Astrocyte (in vitro differentiated cells and primary cell): Measurements from ENCODE around the gene SLC16A10. TPM values are rescaled to one million over a fixed set of nuclear protein-coding genes. Genes with fewer than 3 reads are reported as not detected.

Experiments
- DNase-seq: peaks from one replicate; pipeline ENCODE4 v3.0.0-alpha.2; 2010; ENCODE audit warnings: low read depth
- FAIRE-seq: peaks from 2 replicates; lab custom pipeline; 2011; peaks lifted over from hg19 to GRCh38; lab: Jason Lieb, UNC
- H2AFZ ChIP-seq: 2 replicates; pipeline ENCODE4 v1.6.0; 2012; ENCODE audit warnings: low read depth, low read length, inconsistent platforms
- H3K27ac ChIP-seq: 2 replicates; pipeline ENCODE4 v1.5.1; 2011; ENCODE audit warnings: low read depth, low read length, inconsistent platforms
- H3K27me3 ChIP-seq: 2 replicates; pipeline ENCODE4 v1.6.0; 2011; ENCODE audit warnings: low read length, inconsistent platforms; ENCODE audit not compliant: insufficient read depth
- H3K36me3 ChIP-seq: 2 replicates; pipeline ENCODE4 v1.5.1; 2011; ENCODE audit warnings: low read length, inconsistent platforms; ENCODE audit not compliant: insufficient read depth
- H3K4me1 ChIP-seq: 2 replicates; pipeline ENCODE4 v1.5.1; 2011; ENCODE audit warnings: low read length, inconsistent platforms; ENCODE audit not compliant: insufficient read depth
- H3K4me2 ChIP-seq: 2 replicates; pipeline ENCODE4 v1.6.0; 2012; ENCODE audit warnings: low read length, inconsistent platforms
- H3K4me3 ChIP-seq: 2 replicates; pipeline ENCODE4 v1.5.1; 2011; ENCODE audit warnings: low read depth, mild to moderate bottlenecking, low read length, inconsistent platforms; ENCODE audit not compliant: insufficient read depth
- H3K79me2 ChIP-seq: 2 replicates; pipeline ENCODE4 v1.6.0; 2012; ENCODE audit warnings: mild to moderate bottlenecking, low read length, inconsistent platforms; ENCODE audit not compliant: insufficient read depth
- H3K9ac ChIP-seq: 2 replicates; pipeline ENCODE4 v1.6.0; 2012; ENCODE audit warnings: mild to moderate bottlenecking, low read length, inconsistent platforms
- H3K9me3 ChIP-seq: 2 replicates; pipeline ENCODE4 v1.5.1; 2012; ENCODE audit warnings: low read depth, mild to moderate bottlenecking, low read length, inconsistent platforms; ENCODE audit not compliant: insufficient read depth
- H4K20me1 ChIP-seq: 2 replicates; pipeline ENCODE4 v1.6.0; 2012; ENCODE audit warnings: low read length, inconsistent platforms; ENCODE audit not compliant: insufficient read depth
- H3K27ac Mint-ChIP-seq: one replicate; pipeline ENCODE4 v1.8.0; 2021; ENCODE audit warnings: mild to moderate bottlenecking, mixed read lengths; ENCODE audit not compliant: unreplicated experiment
- H3K27me3 Mint-ChIP-seq: one replicate; pipeline ENCODE4 v1.8.0; 2021; ENCODE audit warnings: low read depth, mixed read lengths; ENCODE audit not compliant: unreplicated experiment
- H3K36me3 Mint-ChIP-seq: one replicate; pipeline ENCODE4 v1.8.0; 2021; ENCODE audit warnings: low read depth, mixed read lengths; ENCODE audit not compliant: unreplicated experiment
- H3K4me1 Mint-ChIP-seq: one replicate; pipeline ENCODE4 v1.8.0; 2021; ENCODE audit warnings: low read depth, mixed read lengths; ENCODE audit not compliant: unreplicated experiment
- H3K4me3 Mint-ChIP-seq: one replicate; pipeline ENCODE4 v1.8.0; 2021; ENCODE audit warnings: mild to moderate bottlenecking, moderate library complexity, mixed read lengths; ENCODE audit not compliant: unreplicated experiment
- H3K9me3 Mint-ChIP-seq: one replicate; pipeline ENCODE4 v1.8.0; 2021; ENCODE audit warnings: mild to moderate bottlenecking, mixed read lengths; ENCODE audit not compliant: unreplicated experiment
- EZH2 ChIP-seq: IDR thresholded peaks from 2 replicates; pipeline ENCODE4 v1.6.1; 2012; ENCODE audit warnings: mild to moderate bottlenecking, low read length, inconsistent platforms; ENCODE audit not compliant: insufficient read depth
- total RNA-seq: library from RNA; stranded (reverse); gene quantifications from 2 replicates; pipeline ENCODE4 v1.2.1, GENCODE V29; 2021
- TF ChIP-seq, protein P1 (sequence below): IDR thresholded peaks from 2 replicates; pipeline ENCODE4 v1.5.1; 2011; ENCODE audit warnings: low read depth, mild to moderate bottlenecking, inconsistent platforms, low read length, moderate library complexity; ENCODE audit not compliant: insufficient read depth

The SLC16A10 gene
- total RNA-seq, 1 donor from 2014 or later = 0.18 TPM

DNA sequence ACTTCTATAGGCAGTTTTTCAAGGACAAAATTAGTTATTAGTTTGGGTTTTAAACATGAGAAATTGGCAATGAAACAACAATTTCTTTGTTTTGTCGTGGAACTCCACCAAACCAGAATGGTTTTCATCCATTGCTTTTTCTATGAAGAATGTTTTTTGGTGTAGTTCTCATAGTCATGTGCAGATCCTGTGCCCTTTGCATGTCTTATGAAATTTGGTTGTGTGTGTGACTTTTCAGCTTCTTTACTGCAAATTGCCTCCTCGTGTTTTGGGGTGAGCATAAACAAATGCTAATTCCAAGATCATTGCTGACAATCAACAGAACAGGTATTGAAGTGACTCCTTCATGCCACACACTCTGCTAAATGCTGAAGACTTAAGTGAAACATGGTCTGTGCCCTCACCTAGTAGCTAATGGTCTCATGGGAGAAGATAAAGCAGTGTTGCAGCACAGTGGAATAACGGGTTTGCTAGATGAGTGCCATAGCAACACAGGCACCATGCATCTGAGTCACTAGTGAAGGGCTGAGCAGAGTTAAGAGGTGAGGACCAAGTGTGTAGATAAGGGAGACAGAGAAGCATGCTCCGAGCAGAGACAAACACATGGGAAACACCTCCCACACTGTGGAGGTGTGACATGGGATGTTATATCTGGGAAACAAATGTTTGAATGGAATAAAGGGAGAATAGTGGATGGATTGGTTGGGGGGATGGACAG is 120.0 kb downstream of the SLC16A10 start:
- Histone ChIP-seq H3K27me3 (no peaks in the 10 kb centered on the region), H2AFZ (no peak overlapping the region), H3K27ac (no peak overlapping the region), H3K4me2 (no peak overlapping the region), H3K9ac (no peak overlapping the region), H3K36me3 (no peaks in the 10 kb centered on the region), H4K20me1 (no peaks in the 10 kb centered on the region), H3K79me2 (no peaks in the 10 kb centered on the region), H3K4me1 (no peaks in the 10 kb centered on the region), H3K4me3 (no peak overlapping the region), H3K9me3 (no peaks in the 10 kb centered on the region)
- no peak overlapping the region for H3K4me3 Mint-ChIP-seq
- H3K4me1 Mint-ChIP-seq = no peaks in the 10 kb centered on the region
- TF ChIP-seq, protein P1, sequence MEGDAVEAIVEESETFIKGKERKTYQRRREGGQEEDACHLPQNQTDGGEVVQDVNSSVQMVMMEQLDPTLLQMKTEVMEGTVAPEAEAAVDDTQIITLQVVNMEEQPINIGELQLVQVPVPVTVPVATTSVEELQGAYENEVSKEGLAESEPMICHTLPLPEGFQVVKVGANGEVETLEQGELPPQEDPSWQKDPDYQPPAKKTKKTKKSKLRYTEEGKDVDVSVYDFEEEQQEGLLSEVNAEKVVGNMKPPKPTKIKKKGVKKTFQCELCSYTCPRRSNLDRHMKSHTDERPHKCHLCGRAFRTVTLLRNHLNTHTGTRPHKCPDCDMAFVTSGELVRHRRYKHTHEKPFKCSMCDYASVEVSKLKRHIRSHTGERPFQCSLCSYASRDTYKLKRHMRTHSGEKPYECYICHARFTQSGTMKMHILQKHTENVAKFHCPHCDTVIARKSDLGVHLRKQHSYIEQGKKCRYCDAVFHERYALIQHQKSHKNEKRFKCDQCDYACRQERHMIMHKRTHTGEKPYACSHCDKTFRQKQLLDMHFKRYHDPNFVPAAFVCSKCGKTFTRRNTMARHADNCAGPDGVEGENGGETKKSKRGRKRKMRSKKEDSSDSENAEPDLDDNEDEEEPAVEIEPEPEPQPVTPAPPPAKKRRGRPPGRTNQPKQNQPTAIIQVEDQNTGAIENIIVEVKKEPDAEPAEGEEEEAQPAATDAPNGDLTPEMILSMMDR = no peak
- TF ChIP-seq EZH2 = no peak
- H3K27me3 Mint-ChIP-seq = no peaks in the 10 kb centered on the region
- DNase-seq (no peak), FAIRE-seq (no peak)
- H3K36me3 Mint-ChIP-seq = no peaks in the 10 kb centered on the region
- H3K27ac Mint-ChIP-seq = no peak overlapping the region
- H3K9me3 Mint-ChIP-seq = no peaks in the 10 kb centered on the region

DNA sequence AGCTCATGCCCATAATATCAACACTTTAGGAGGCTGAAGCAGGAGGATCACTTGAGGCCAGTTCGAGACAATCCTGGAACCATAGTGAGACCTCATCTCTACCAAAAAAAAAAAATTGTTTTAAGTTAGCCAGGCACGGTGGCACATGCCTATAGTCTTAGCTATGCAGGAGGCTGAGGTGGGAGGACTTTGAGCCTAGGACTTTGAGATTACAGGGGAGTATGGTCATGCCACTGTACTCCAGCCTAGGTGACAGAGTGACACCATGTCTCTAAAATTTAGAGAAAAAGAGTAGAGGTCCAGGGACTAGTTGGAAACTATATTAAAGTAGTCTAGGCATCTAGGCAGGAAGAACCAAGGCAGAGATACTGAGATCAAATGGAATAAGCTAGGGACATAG is 121.6 kb downstream of the SLC16A10 start:
- no peaks in the 10 kb centered on the region for H3K79me2 ChIP-seq

More for the DNA sequence above, 121.6 kb downstream of the SLC16A10 start:
- H3K4me1 ChIP-seq = no peaks in the 10 kb centered on the region
- no peak overlapping the region for H3K9ac ChIP-seq
- no peak overlapping the region for H3K4me3 Mint-ChIP-seq
- H3K27me3 ChIP-seq = no peaks in the 10 kb centered on the region
- H3K4me3 ChIP-seq = no peak overlapping the region
- H3K36me3 ChIP-seq = no peaks in the 10 kb centered on the region
- FAIRE-seq = no peak
- TF ChIP-seq, protein P1 = no peak
- no peak for TF ChIP-seq EZH2
- no peaks in the 10 kb centered on the region for H3K36me3 Mint-ChIP-seq
- no peak overlapping the region for H3K27ac ChIP-seq
- H3K27me3 Mint-ChIP-seq = no peaks in the 10 kb centered on the region
- H3K4me2 ChIP-seq = no peak overlapping the region
- H2AFZ ChIP-seq = no peak overlapping the region
- H3K9me3 ChIP-seq = no peaks in the 10 kb centered on the region
- no peaks in the 10 kb centered on the region for H3K9me3 Mint-ChIP-seq
- H3K27ac Mint-ChIP-seq = no peak overlapping the region
- no peaks in the 10 kb centered on the region for H3K4me1 Mint-ChIP-seq
- no peaks in the 10 kb centered on the region for H4K20me1 ChIP-seq
- DNase-seq = no peak
